ENCODE measurements around the gene DCUN1D3. TPM values are rescaled to one million over a fixed set of nuclear protein-coding genes. Genes with fewer than 3 reads are reported as not detected.

Gene DCUN1D3
- polyA plus RNA-seq, 2 of the 4 experiments (the other 2 are of a cell fraction): 5.2 to 7.2 TPM

- FAIRE-seq (no peak), ATAC-seq (no peak), DNase-seq (ENCODE audit: low read depth in 1 of 2, low spot score in 1 of 2) (no peak)
- ChIA-PET POLR2A (no interaction called here), CTCF (interaction anchor here (1.2 to 1.7 kb wide), 6 partner anchors 11 to 255 kb away, joined by 3 to 6 read pairs (median 3); no protein-coding TSS in a partner anchor)
- no peak overlapping the region for H3K27ac ChIP-seq
- no peaks in the 10 kb centered on the region for H3K9me3 ChIP-seq
- H3K4me2 ChIP-seq: no peak overlapping the region
- H3K4me3 ChIP-seq: no peak overlapping the region
- TF ChIP-seq SMC3 (IDR thresholded peaks at IDR 0.05) (no peak), E2F6 (IDR thresholded peaks at IDR 0.05; ENCODE audit: borderline replicate concordance, low read depth) (no peak), HOXB13 (CRISPR knock-in tag; IDR thresholded peaks at IDR 0.05; ENCODE audit: low read depth) (no peak)
- H3K4me1 ChIP-seq: no peaks in the 10 kb centered on the region
- 89% methylated on average over 3 of the region's 3 CpGs for WGBS (ENCODE audit: missing lambda C conversion rate)
These were observed 55.6 kb downstream of the DCUN1D3 start for GRCh38 chr16:20844588-20844987.

GRCh38 chr16:20844054-20844453 lies 56.1 kb downstream of the DCUN1D3 start:
- 86% methylated on average over 2 of the region's 2 CpGs for WGBS (ENCODE audit: missing lambda C conversion rate)
- no peak for FAIRE-seq
- no peak overlapping the region for H3K4me3 ChIP-seq
- no peak for ATAC-seq
- DNase-seq (ENCODE audit: low read depth in 1 of 2, low spot score in 1 of 2): no peak
- H3K9me3 ChIP-seq: no peaks in the 10 kb centered on the region
- TF ChIP-seq ELK1 (IDR thresholded peaks at IDR 0.05; ENCODE audit: low read depth, low read length) (no peak), RCOR1 (IDR thresholded peaks at IDR 0.05; ENCODE audit: low read depth, low read length) (no peak), EP300 (IDR thresholded peaks at IDR 0.05) (no peak)
- H3K27ac ChIP-seq: no peak overlapping the region
- CTCF ChIA-PET: interaction anchor here (1.2 to 1.7 kb wide), 4 partner anchors 10 to 240 kb away, joined by 3 to 6 read pairs (median 3); partner anchors contain the start of genes ERI2 and REXO5
- no peaks in the 10 kb centered on the region for H3K4me1 ChIP-seq
- no peak overlapping the region for H3K4me2 ChIP-seq
- POLR2A ChIA-PET: no interaction called here

GRCh38 chr16:20839504-20839903 lies 60.7 kb downstream of the DCUN1D3 start:
- ChIA-PET POLR2A (no interaction called here), CTCF (no interaction called here)
- H3K4me1 ChIP-seq: no peaks in the 10 kb centered on the region
- 89% methylated on average over 2 of the region's 2 CpGs for WGBS (ENCODE audit: missing lambda C conversion rate)
- no peak for TF ChIP-seq CEBPB (IDR thresholded peaks at IDR 0.05)
- TF ChIP-seq CTCF (IDR thresholded peaks at IDR 0.05): no peak
- no peak for TF ChIP-seq BCL3 (IDR thresholded peaks at IDR 0.05)
- no peak for TF ChIP-seq PHF8 (IDR thresholded peaks at IDR 0.05; ENCODE audit: borderline replicate concordance, low read depth)
- no peak for TF ChIP-seq HEYL (CRISPR knock-in tag; IDR thresholded peaks at IDR 0.05)
- TF ChIP-seq RARB (CRISPR knock-in tag; IDR thresholded peaks at IDR 0.05): no peak
- no peak overlapping the region for H3K27ac ChIP-seq
- H3K9me3 ChIP-seq: 0 out of 3 replicates have a peak, but pooled peaks cover 3% of the 10 kb centered on the region
- H3K4me2 ChIP-seq: no peak overlapping the region
- H3K4me3 ChIP-seq: no peak overlapping the region
- FAIRE-seq (no peak), DNase-seq (ENCODE audit: low read depth in 1 of 2, low spot score in 1 of 2) (no peak), ATAC-seq (no peak)

GRCh38 chr16:20838240-20838639 lies 61.9 kb downstream of the DCUN1D3 start:
- DNase-seq (ENCODE audit: low read depth in 1 of 2, low spot score in 1 of 2) (no peak), FAIRE-seq (no peak), ATAC-seq (no peak)
- Histone ChIP-seq H3K27ac (no peak overlapping the region), H3K4me2 (no peak overlapping the region), H3K4me3 (no peak overlapping the region), H3K4me1 (no peaks in the 10 kb centered on the region), H3K9me3 (0 out of 3 replicates have a peak, but pooled peaks cover 3% of the 10 kb centered on the region)
- no peak for TF ChIP-seq NPAS2 (CRISPR knock-in tag; IDR thresholded peaks at IDR 0.05; ENCODE audit: borderline replicate concordance)
- TF ChIP-seq FOSB (CRISPR knock-in tag; IDR thresholded peaks at IDR 0.05): no peak
- no peak for TF ChIP-seq HDAC2 (IDR thresholded peaks at IDR 0.05)
- TF ChIP-seq TP53 (CRISPR knock-in tag; IDR thresholded peaks at IDR 0.05): no peak
- no peak for TF ChIP-seq ZC3H11A (IDR thresholded peaks at IDR 0.05)
- no peak for TF ChIP-seq EHMT2 (IDR thresholded peaks at IDR 0.05; ENCODE audit: low read depth)
- TF ChIP-seq FOXS1 (CRISPR knock-in tag; IDR thresholded peaks at IDR 0.05): no peak
- no peak for TF ChIP-seq ELK1 (IDR thresholded peaks at IDR 0.05; ENCODE audit: low read depth, low read length)
- ChIA-PET CTCF (interaction anchor here (0.5 to 2.4 kb wide), 3 partner anchors 11 to 120 kb away, joined by 4 to 7 read pairs (median 4); no protein-coding TSS in a partner anchor), POLR2A (no interaction called here)
- 61% methylated on average over 1 of the region's 1 CpG for WGBS (ENCODE audit: missing lambda C conversion rate)
